NCI-H1417 treated with DMSO at 0.1 percent for 48 hours (cell line): Measurements from ENCODE around the gene FUCA1.

Experiments
- DNase-seq: peaks from one replicate; lab custom pipeline; 2025; lab: John Stamatoyannopoulos, UW

FUCA1 gene

GRCh38 chr1:23801338-23801748 is 66.7 kb downstream of the FUCA1 start:
- no peak for DNase-seq

GRCh38 chr1:23800400-23801337 is 67.4 kb downstream of the FUCA1 start, which contains the start of gene GALE:
Gene GALE, minus strand, starts transcription at chr1:23800754. Its CDS starts 1,747 bp downstream, at chr1:23799007.
- DNase-seq = peak; percentile 41

GRCh38 chr1:23799570-23800399 is 68.3 kb downstream of the FUCA1 start:
- no peak for DNase-seq

GRCh38 chr1:23799255-23799569 is 68.9 kb downstream of the FUCA1 start:
- DNase-seq = no peak

- no peak for DNase-seq
Observed at GRCh38 chr1:23798662-23799142, 69.4 kb downstream of the FUCA1 start.

GRCh38 chr1:23797478-23798448 is 70.3 kb downstream of the FUCA1 start:
- DNase-seq = no peak

GRCh38 chr1:23796466-23797271 is 71.4 kb downstream of the FUCA1 start:
- no peak for DNase-seq

- DNase-seq = no peak
Observed at GRCh38 chr1:23795676-23796465, 72.2 kb downstream of the FUCA1 start.
